Liver (tissue), 9 donors: ENCODE data around the gene SIL1. TPM values are rescaled to one million over a fixed set of nuclear protein-coding genes. Genes with fewer than 3 reads are reported as not detected.

Experiments used
- DNase-seq: peaks from one replicate; pipeline ENCODE4 v3.0.0-alpha.2; 2017; ENCODE audit warnings: low spot score
- H3K27ac ChIP-seq, 2 donors: one replicate each; pipeline ENCODE4 v1.7.0; 2013; ENCODE audit warnings: inconsistent platforms in 2 of 2, low read length in 2 of 2, control low read depth in 1 of 2, low read depth in 1 of 2, mild to moderate bottlenecking in 1 of 2
- H3K27me3 ChIP-seq, 4 donors: one replicate each; pipeline versions ENCODE4 v1.6.1 to v1.7.0; 2013; ENCODE audit warnings: low read length in 3 of 4, inconsistent platforms in 1 of 4, mild to moderate bottlenecking in 1 of 4, moderate library complexity in 1 of 4; ENCODE audit not compliant: control insufficient read depth in 4 of 4, insufficient read depth in 4 of 4
- H3K36me3 ChIP-seq, 4 donors: one replicate each; pipeline versions ENCODE4 v1.6.1 to v1.7.0; 2013; ENCODE audit warnings: low read length in 3 of 4, mild to moderate bottlenecking in 3 of 4, low read depth in 1 of 4, moderate library complexity in 1 of 4; ENCODE audit not compliant: control insufficient read depth in 4 of 4, insufficient read depth in 3 of 4
- H3K4me1 ChIP-seq, 4 donors: one replicate each; pipeline versions ENCODE4 v1.6.1 to v1.7.0; 2013; ENCODE audit warnings: low read length in 3 of 4, mild to moderate bottlenecking in 3 of 4, moderate library complexity in 1 of 4; ENCODE audit not compliant: control insufficient read depth in 4 of 4, insufficient read depth in 4 of 4
- H3K4me3 ChIP-seq, 3 donors: one replicate each; pipeline versions ENCODE4 v1.6.1 to v1.7.0; 2013; ENCODE audit warnings: low read length in 3 of 3, control low read depth in 1 of 3, low read depth in 1 of 3, mild to moderate bottlenecking in 1 of 3
- H3K9ac ChIP-seq, 2 donors: one replicate each; pipeline ENCODE4 v1.7.0; 2013; ENCODE audit warnings: low read length in 2 of 2, mild to moderate bottlenecking in 2 of 2, moderate library complexity in 2 of 2, control low read depth in 1 of 2, low read depth in 1 of 2
- H3K9me3 ChIP-seq, 4 donors: one replicate each; pipeline versions ENCODE4 v1.6.1 to v1.7.0; 2013; ENCODE audit warnings: low read length in 3 of 4; ENCODE audit not compliant: control insufficient read depth in 4 of 4
- EGR1 ChIP-seq, 2 donors: IDR thresholded peaks; 2 replicates each; pipeline ENCODE4 v1.6.1; 2016 to 2018; ENCODE audit warnings: antibody characterized with exemption in 2 of 2, low read depth in 2 of 2
- FOXA1 ChIP-seq: IDR thresholded peaks from 2 replicates; pipeline ENCODE4 v1.6.1; 2016; ENCODE audit warnings: antibody characterized with exemption
- FOXA2 ChIP-seq: IDR thresholded peaks from 2 replicates; pipeline ENCODE4 v1.6.1; 2016; ENCODE audit warnings: antibody characterized with exemption
- GABPA ChIP-seq, 2 donors: IDR thresholded peaks in 1 of 2; conservative IDR thresholded peaks in 1 of 2; 2 replicates each; pipeline ENCODE4 v1.6.1; 2016; ENCODE audit warnings: antibody characterized with exemption in 2 of 2, mild to moderate bottlenecking in 1 of 2, moderate library complexity in 1 of 2
- HNF4A ChIP-seq, 2 donors: conservative IDR thresholded peaks; 2 replicates each; pipeline ENCODE4 v1.6.1; 2016; ENCODE audit warnings: antibody characterized with exemption in 2 of 2, mild to moderate bottlenecking in 2 of 2
- HNF4G ChIP-seq: IDR thresholded peaks from 2 replicates; pipeline ENCODE4 v1.6.1; 2016; ENCODE audit warnings: antibody characterized with exemption
- JUND ChIP-seq, 2 donors: IDR thresholded peaks; 2 replicates each; pipeline ENCODE4 v1.6.1; 2016; ENCODE audit warnings: antibody characterized with exemption in 2 of 2
- NR2F2 ChIP-seq: IDR thresholded peaks from 2 replicates; pipeline ENCODE4 v1.6.1; 2016; ENCODE audit warnings: antibody characterized with exemption
- RAD21 ChIP-seq, 2 donors: IDR thresholded peaks; 2 replicates each; pipeline ENCODE4 v1.6.1; 2016; ENCODE audit warnings: antibody characterized with exemption in 2 of 2, mild to moderate bottlenecking in 2 of 2
- RXRA ChIP-seq, 2 donors: IDR thresholded peaks; 2 replicates each; pipeline ENCODE4 v1.6.1; 2017 to 2018; ENCODE audit warnings: antibody characterized with exemption in 2 of 2, mild to moderate bottlenecking in 1 of 2
- TAF1 ChIP-seq: conservative IDR thresholded peaks from 2 replicates; pipeline ENCODE4 v1.6.1; 2016; ENCODE audit warnings: antibody characterized with exemption, mild to moderate bottlenecking
- YY1 ChIP-seq: IDR thresholded peaks from 2 replicates; pipeline ENCODE4 v1.6.1; 2016; ENCODE audit warnings: antibody characterized with exemption, mild to moderate bottlenecking
- ZBTB33 ChIP-seq: IDR thresholded peaks from 2 replicates; pipeline ENCODE4 v1.6.1; 2016; ENCODE audit warnings: antibody characterized with exemption
- WGBS: extraction: QIAGEN DNeasy Blood & Tissue Kit; methylation state at CpG from one replicate; pipeline ENCODE4 v1.1.7; 2013; 5-methylcytosine and 5-hydroxymethylcytosine counted together
- polyA plus RNA-seq, 2 donors: library from polyadenylated mRNA; stranded (reverse) in 1 of 2; unstranded in 1 of 2; fragments of 200-250 nt in 1 of 2; fragments of >200 nt in 1 of 2; fragmentation: Nextera tagmentation in 1 of 2; extraction: Ambion mirVana in 1 of 2; gene quantifications; one replicate each; pipeline versions ENCODE4 v1.2.1 to v1.2.3, GENCODE V29; 2013 to 2015
- total RNA-seq, 2 donors: library from RNA; depleted of rRNA; stranded (reverse); fragments of >200 nt; gene quantifications; one replicate each; pipeline ENCODE4 v1.2.3, GENCODE V29; 2014
- TF ChIP-seq, protein P1 (sequence below): IDR thresholded peaks from 2 replicates; pipeline ENCODE4 v1.6.1; 2016; ENCODE audit warnings: antibody characterized with exemption
- TF ChIP-seq, protein P2 (sequence below): IDR thresholded peaks from 2 replicates; pipeline ENCODE4 v1.6.1; 2016; ENCODE audit warnings: antibody characterized with exemption
- TF ChIP-seq, protein P3 (sequence below): fragments of 150-350 bp; IDR thresholded peaks from 2 replicates; pipeline ENCODE4 v1.5.1; 2017; ENCODE audit warnings: improper control_type of control experiment, low read depth, low read length; ENCODE audit not compliant: missing input control
- donor health status: healthy.
- donor health status: healthy.
- donor health status: healthy.
- donor health status: healthy.
- donor health status: healthy.

SIL1 gene
- total and polyA plus RNA-seq, 4 donors = 38.1 to 95.1 (median 76.2) TPM

GRCh38 chr5:139079991-139080610, 118.1 kb downstream of the SIL1 start:
- no peak overlapping the region for H3K9ac ChIP-seq
- DNase-seq = no peak
- no peak overlapping the region for H3K27ac ChIP-seq
- H3K4me1 ChIP-seq = peaks cover 0 to 9% (median 7%) of the 10 kb centered on the region in 4 donors
- no peak overlapping the region for H3K4me3 ChIP-seq
- whole genome bisulfite sequencing = 93% methylated on average over 2 of the region's 2 CpGs
- no peaks in the 10 kb centered on the region for H3K27me3 ChIP-seq
- no peaks in the 10 kb centered on the region for H3K9me3 ChIP-seq
- H3K36me3 ChIP-seq = peaks cover 0 to 2% (median 0%) of the 10 kb centered on the region in 4 donors
- TF ChIP-seq NR2F2 (no peak), GABPA (IDR thresholded peaks at IDR 0.05 in 1 of 2, conservative IDR thresholded peaks at IDR 0.05 in 1 of 2) (no peak)

GRCh38 chr5:139079225-139079990, 118.8 kb downstream of the SIL1 start:
- 100% methylated on average over 1 of the region's 1 CpG for WGBS
- Histone ChIP-seq H3K27ac (no peak overlapping the region), H3K27me3 (no peaks in the 10 kb centered on the region), H3K9me3 (no peaks in the 10 kb centered on the region), H3K4me1 (peaks cover 0 to 13% (median 10%) of the 10 kb centered on the region in 4 donors), H3K4me3 (no peak overlapping the region), H3K9ac (no peak overlapping the region), H3K36me3 (no peaks in the 10 kb centered on the region)
- DNase-seq = no peak
- TF ChIP-seq HNF4A (conservative IDR thresholded peaks at IDR 0.05) = no peak
- TF ChIP-seq YY1 = no peak
- TF ChIP-seq EGR1 (IDR thresholded peaks at IDR 0.05; ENCODE audit: low read depth in 2 of 2) = no peak
- TF ChIP-seq RAD21 (IDR thresholded peaks at IDR 0.05) = no peak
- no peak for TF ChIP-seq RXRA (IDR thresholded peaks at IDR 0.05)
- TF ChIP-seq TAF1 = no peak
- TF ChIP-seq, protein P1, sequence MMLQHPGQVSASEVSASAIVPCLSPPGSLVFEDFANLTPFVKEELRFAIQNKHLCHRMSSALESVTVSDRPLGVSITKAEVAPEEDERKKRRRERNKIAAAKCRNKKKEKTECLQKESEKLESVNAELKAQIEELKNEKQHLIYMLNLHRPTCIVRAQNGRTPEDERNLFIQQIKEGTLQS = no peak
- TF ChIP-seq, protein P2, sequence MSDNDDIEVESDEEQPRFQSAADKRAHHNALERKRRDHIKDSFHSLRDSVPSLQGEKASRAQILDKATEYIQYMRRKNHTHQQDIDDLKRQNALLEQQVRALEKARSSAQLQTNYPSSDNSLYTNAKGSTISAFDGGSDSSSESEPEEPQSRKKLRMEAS = no peak
- TF ChIP-seq JUND (IDR thresholded peaks at IDR 0.05) = no peak
- no peak for TF ChIP-seq FOXA1
- TF ChIP-seq FOXA2 = no peak
- no peak for TF ChIP-seq GABPA (IDR thresholded peaks at IDR 0.05 in 1 of 2, conservative IDR thresholded peaks at IDR 0.05 in 1 of 2)
- TF ChIP-seq, protein P3, sequence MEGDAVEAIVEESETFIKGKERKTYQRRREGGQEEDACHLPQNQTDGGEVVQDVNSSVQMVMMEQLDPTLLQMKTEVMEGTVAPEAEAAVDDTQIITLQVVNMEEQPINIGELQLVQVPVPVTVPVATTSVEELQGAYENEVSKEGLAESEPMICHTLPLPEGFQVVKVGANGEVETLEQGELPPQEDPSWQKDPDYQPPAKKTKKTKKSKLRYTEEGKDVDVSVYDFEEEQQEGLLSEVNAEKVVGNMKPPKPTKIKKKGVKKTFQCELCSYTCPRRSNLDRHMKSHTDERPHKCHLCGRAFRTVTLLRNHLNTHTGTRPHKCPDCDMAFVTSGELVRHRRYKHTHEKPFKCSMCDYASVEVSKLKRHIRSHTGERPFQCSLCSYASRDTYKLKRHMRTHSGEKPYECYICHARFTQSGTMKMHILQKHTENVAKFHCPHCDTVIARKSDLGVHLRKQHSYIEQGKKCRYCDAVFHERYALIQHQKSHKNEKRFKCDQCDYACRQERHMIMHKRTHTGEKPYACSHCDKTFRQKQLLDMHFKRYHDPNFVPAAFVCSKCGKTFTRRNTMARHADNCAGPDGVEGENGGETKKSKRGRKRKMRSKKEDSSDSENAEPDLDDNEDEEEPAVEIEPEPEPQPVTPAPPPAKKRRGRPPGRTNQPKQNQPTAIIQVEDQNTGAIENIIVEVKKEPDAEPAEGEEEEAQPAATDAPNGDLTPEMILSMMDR = no peak
- no peak for TF ChIP-seq HNF4G
- no peak for TF ChIP-seq ZBTB33
